ENCODE data around the gene CKMT2.
"Not testable (repeated sequence)": the region's sequence is repeated elsewhere in the genome, so short reads cannot be mapped to it uniquely, and the experiment has no call there.

Gene CKMT2

GRCh38 chr5:81253875-81254274 lies 20.8 kb downstream of the CKMT2 start:
- no peak for DNase-seq

DNA sequence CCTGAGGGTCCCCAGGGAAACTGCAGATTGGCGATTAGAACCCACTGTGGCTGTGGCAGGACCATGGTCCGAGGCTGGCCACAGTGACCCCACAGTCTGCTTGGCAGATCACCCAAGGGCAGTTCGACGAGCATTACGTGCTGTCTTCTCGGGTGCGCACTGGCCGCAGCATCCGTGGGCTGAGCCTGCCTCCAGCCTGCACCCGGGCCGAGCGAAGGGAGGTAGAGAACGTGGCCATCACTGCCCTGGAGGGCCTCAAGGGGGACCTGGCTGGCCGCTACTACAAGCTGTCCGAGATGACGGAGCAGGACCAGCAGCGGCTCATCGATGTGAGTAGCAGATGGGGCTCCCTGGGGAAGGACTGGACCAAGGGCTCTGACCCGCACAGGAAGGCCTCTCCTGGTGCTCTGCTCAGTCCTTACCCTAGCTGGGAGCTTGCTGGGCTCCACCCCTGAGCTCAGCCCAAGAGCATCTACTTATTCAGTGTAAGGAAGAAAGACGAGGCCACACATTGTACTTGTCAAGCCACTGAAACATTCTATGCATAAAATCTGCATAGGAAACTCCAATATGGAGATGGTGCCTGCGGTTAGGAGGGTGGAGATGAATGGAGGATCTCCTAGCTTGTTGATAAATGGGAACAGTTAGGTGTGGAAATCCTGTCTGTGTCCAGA lies 21.9 kb downstream of the CKMT2 start:
- no peak for DNase-seq

DNA sequence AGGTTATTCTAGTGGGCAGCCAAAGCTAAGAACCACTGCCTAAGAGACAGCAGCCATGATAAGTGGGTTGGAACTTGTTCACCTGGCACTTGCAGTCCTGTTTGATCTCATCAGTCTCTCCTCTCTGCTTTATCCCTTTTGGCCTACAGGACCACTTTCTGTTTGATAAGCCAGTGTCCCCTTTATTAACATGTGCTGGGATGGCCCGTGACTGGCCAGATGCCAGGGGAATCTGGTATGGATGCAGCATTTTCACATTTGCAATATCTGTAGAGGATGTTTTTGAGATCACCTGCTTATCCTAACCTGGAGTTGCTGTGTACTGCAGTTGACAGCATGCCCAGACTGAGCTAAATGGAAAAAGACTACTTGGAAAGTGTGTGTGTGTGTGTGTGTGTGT lies 23.6 kb downstream of the CKMT2 start:
- DNase-seq: no peak

DNA sequence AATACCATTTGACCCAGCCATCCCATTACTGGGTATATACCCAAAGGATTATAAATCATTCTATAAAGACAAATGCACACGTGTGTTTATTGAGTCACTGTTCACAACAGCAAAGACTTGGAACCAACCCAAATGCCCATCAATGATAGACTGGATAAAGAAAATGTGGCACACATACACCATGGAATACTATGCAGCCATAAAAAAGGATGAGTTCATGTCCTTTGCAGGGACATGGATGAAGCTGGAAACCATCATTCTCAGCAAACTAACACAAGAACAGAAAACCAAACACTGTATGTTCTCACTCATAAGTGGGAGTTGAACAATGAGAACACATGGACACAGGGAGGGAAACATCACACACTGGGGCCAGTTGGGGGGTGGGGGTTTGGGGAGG lies 29.7 kb downstream of the CKMT2 start:
- DNase-seq: not testable (repeated sequence)

GRCh38 chr5:81265101-81265500 lies 32.0 kb downstream of the CKMT2 start:
- no peak for DNase-seq

GRCh38 chr5:81268521-81269196 lies 35.5 kb downstream of the CKMT2 start:
- no peak for DNase-seq

GRCh38 chr5:81269751-81270393 lies 36.8 kb downstream of the CKMT2 start:
- no peak for DNase-seq

DNA sequence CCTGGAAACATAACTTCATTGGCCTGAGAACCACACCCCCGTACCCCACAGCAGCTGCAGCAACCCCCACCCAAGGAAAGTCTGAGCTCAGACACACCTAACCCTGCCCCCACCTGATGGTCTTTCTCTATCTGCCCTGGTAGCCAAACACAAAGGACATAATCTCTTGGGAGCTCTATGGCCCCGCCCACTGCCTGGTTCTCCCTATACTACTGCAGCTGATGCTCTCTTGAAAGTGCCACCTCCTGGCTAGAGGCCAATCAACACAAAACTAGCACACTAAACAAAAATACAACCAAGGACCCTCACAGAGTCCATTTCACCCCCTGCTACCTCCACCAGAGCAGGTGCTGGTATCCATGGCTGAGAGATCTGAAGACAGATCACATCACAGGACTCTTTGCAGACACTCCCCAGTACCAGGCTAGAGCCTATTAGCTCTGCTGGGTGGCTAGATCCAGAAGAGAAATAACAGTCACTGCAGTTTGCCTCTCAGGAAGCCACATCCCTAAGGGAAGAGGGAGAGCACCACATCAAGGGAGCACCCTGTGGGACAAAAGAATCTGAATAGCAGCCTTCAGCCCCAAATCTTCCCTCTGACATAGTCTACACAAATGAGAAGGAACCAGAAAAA lies 37.4 kb downstream of the CKMT2 start:
- not testable (repeated sequence) for DNase-seq

DNA sequence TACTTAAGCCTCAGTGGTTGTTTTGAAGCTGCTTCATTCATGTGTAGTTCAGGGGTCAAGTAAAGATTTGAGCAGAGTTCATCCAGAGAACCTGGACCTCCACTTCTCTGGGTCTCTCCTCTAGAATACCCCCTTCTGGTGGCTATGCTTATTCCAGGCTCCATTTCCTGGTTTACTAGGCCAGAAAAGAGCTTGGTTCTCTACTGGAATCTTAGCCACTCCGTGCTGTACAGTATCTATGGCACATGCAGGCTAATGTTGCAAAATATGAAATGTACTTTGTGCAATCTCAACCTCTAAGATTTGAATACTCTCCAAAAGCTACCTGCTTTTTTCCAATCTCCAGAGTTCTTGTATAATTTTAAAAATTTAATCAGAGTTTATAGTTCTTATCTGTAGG lies 50.9 kb downstream of the CKMT2 start:
- DNase-seq: no peak

DNA sequence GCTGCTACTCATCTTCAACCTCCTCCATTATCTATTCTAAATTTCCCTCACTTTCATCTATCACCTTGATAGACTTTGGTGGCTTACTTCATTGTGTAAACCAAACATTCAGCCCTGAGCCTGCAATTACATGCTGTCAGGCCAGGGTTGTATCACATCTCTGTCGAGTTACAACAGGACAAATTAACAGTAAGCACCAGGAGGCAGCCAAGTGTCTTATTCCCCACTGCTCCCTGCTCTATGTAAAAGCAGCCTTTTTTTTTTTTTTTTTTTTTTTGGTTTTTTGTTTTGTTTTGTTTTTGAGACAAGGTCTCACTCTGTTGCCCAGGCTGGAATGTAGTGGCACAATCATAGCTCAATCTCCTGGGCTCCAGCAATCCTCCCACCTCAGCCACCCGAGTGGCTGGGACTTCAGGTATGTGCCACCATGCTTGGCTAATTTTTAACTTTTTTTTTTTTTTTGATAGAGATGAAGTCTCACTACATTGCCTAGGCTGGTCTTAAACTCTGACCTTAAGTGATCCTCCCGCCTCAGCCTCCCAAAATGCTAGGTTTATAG lies 53.0 kb downstream of the CKMT2 start:
- no peak for DNase-seq

DNA sequence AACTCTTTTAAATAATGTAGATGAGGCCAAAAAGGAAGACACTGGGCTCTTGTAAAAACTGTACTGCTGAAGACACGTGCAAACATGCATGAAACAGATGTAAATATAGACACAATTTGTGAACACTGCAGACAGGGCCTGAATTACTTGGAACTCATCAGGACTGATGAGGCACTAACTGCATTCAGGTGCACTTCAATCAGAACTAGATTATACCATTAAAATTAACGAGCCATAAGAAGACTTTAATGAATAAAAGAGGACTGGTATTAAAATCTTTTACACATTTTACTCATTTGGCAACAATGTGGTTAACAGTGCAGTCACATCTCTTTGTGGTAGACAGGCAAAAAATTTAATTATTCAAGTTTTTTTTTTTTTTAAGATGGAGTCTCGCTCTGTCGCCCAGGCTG lies 54.9 kb downstream of the CKMT2 start:
- no peak for DNase-seq

DNA sequence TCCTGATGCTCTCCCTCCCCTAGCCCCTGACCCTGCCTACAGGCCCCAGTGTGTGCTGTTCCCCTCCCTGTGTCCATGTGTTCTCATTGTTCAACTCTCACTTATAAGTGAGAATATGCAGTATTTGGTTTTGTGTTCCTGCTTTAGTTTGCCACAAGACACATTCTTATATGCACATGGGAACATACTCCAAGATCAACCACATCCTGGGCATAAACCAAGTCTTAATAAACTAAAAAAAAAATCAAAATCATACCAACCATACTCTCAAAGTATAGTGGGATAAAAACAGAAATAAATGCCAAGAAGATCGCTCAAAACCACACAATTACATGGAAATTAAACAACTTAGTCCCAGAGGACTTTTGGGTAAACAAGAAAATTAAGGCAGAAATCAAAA lies 57.0 kb downstream of the CKMT2 start:
- DNase-seq: no peak

DNA sequence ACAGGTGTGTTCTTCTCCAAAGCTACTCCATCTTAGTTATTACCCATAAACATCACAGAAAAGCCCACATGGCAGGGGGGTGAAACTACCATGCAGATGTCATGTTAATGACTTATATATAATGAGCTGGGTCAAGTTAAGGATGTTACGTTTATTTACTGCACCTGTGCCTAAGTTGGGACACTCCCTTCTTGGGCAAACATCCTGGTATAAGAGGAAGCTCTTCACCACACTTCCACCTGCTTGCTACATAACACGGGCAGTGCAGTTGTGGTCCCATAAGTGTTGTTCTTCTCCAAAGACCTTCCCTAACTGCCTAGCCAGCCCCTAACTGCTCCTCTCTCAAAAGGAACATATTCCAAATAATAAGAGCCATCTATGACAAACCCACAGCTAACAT lies 59.0 kb downstream of the CKMT2 start:
- no peak for DNase-seq

GRCh38 chr5:81294021-81294420 lies 60.9 kb downstream of the CKMT2 start:
- not testable (repeated sequence) for DNase-seq

DNA sequence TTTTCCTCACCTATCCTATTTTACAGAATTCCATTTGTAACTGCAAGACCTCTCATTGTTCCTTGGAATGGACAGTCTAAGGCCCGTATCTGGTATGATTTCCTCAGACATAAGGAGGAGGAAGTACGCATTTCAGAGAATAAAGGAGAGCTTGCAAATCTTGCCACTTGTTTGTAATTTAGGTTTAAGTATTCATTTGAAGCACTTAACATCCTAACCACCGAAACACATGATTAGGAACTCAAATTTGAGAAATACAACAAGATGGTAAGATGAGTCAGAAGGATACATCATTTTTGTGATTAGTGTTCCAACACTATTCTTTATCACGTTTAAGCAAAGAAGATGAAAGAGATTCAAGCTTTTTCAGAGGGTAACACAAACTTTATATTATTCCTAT lies 64.4 kb downstream of the CKMT2 start:
- DNase-seq: no peak

DNA sequence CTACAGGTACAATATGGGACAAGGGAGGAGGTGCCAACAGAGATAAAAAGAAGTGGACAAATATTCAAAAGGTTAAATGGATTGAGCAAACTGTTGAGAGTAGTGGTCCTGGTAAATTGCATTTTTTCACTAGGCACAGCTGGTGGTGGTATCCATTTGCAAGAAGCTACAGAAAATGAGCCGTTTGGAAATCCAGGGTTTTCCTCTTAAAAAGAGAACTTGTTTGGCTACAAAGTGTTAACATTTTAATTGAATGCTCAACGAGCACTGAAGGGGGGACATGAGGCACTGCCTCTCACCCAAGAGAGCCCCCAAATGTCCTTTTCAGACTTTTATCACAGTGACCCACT lies 67.8 kb downstream of the CKMT2 start:
- no peak for DNase-seq

DNA sequence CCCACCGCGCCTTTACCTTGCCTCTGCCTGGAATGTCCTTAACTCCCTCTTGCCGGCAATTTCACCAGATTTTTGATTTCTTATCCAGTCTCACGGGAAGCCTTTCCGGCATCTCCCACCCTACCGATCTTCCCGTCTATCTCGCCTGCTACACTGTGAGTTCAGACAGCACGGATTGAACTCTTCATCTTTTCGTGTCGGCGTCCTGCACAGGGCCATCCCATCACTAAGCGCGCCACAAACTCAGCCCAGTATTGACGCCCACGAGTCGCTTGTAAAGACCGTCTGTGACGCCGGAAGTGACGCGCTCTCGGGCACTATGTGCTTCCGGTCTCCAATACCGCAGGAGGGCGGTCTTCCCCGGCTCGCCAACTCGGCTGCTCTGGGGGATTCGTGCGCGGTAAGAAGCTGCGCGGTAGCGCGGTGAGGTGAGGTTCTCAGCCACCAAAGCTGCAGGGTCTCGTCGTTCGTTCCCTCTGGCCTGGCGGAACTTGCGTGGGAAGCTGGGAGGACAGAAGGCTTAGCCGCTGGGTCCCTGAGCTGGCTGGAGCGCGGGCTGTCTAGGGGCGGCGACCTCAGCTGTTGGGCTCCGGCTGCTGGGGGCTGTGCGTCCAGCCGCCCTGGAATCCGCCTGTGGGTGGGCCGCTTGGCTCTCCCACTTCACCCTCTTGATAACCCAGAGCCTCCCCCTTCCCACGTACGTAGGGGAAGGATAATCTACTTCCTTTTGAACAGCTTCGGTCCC lies 68.3 kb downstream of the CKMT2 start, which contains the start of gene ZCCHC9:
ZCCHC9 (plus strand) TSS at position 317 of the 745 bp plus-strand sequence. CDS start 3,171 bp downstream, outside the sequence.
- peak; percentile 71 for DNase-seq

GRCh38 chr5:81302596-81302995 lies 69.5 kb downstream of the CKMT2 start:
- no peak for DNase-seq

DNA sequence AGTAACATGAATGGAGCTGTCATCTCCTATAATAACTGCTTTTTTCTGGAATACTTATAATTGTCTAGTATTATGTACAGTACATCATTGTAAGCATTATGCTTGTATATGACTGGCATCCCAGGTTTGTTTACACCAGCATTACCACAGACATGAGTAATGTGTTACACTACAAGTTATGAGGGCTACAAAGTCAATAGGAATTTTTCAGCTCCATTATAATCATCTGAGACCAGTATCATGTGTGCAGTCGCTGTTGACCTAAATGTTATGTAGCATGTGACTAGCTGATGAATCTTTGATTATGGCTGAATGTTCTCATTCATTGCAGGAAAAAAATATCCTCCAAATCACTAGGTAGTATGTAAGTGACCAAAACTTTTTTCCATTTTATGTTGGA lies 70.4 kb downstream of the CKMT2 start:
- no peak for DNase-seq

DNA sequence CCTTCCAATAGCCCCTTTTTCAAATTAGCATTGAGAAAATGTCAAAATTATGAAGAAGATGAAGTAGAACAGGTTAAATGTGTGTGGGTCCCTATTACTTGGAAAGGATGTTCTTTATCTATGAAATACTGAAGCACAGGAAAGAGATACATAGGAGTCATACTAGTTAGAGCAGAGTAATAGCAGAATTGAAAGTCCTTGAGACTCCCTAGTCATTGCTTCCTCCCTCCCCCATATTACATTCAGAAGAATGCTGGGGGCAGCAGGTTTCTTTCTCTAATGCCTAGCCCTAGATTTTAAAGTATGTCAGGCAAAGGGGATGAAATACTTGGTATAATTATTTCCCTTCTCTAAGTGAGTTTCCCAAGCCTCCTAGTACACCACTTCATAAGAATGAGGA lies 72.7 kb downstream of the CKMT2 start:
- no peak for DNase-seq

GRCh38 chr5:81308836-81309235 lies 75.7 kb downstream of the CKMT2 start:
- DNase-seq: no peak

DNA sequence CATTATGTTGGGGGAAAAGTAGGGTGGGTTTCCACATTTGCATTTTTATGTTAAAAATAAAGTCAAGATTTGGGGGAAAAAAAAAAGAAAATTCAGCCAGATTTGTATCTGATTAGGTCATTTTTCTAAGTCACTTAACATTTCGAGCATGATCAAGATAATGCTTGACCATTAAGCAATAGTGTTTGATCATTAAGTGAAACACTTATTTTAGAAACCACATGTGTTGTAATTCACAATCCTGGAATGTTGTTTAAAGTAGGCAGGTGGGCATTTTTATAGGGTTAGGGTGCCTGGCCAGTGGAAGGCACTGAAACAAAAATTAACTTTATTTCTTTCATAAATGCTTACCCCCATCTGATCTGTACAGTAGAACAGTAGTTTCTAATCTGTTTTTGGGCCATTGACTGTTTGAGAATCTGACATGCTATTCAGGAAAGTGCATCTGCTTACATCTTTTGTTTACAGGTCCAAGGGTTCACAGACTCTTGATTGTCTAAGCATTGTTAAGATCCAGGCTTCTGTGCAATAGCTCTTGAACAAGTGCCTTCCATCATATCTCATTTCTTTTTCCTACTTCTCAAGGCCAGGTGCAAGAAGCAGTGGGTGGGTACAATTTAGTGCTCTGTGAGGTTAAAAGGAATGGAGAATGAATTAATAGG lies 77.4 kb downstream of the CKMT2 start:
- no peak for DNase-seq

Data from activated gamma-delta T cell (primary cell).